WTC11 (cell line): ENCODE results near the gene ZNF774. TPM values are rescaled to one million over a fixed set of nuclear protein-coding genes. Genes with fewer than 3 reads are reported as not detected.

Source experiments
- ATAC-seq: fragments of 200-7000 bp; cut with Tn5 transposase; 2 replicates; pipeline ENCODE4 v1.10.0; 2021; ENCODE audit warnings: mild to moderate bottlenecking, moderate library complexity
- CTCF ChIA-PET: fragments of 300-600 bp; sonication (Branson Sonifier 250); formaldehyde crosslinking; loops from one replicate; lab custom pipeline; 2021; ENCODE audit warnings: antibody characterized with exemption; lab: Charles Lee
- POLR2A ChIA-PET: fragments of 350-600 bp; sonication (Branson Sonifier 250); formaldehyde crosslinking; loops from one replicate; lab custom pipeline; 2021; ENCODE audit warnings: antibody characterized with exemption; lab: Charles Lee
- DNase-seq: peaks from one replicate; pipeline ENCODE4 v3.0.0; 2021; ENCODE audit warnings: low spot score
- H3K27ac Mint-ChIP-seq: 2 replicates; pipeline ENCODE4 v1.8.0; 2021; ENCODE audit warnings: mixed read lengths
- H3K27me3 Mint-ChIP-seq: 2 replicates; pipeline ENCODE4 v1.8.0; 2021; ENCODE audit warnings: low read depth, mild to moderate bottlenecking, moderate library complexity, mixed read lengths
- H3K36me3 Mint-ChIP-seq: 2 replicates; pipeline ENCODE4 v1.8.0; 2021; ENCODE audit warnings: mixed read lengths
- H3K4me1 Mint-ChIP-seq: 2 replicates; pipeline ENCODE4 v1.8.0; 2022; ENCODE audit warnings: mixed read lengths
- H3K4me3 Mint-ChIP-seq: 2 replicates; pipeline ENCODE4 v1.8.0; 2021; ENCODE audit warnings: mild to moderate bottlenecking, moderate library complexity, mixed read lengths
- H3K9me3 Mint-ChIP-seq: 2 replicates; pipeline ENCODE4 v1.8.0; 2021; ENCODE audit warnings: mixed read lengths
- ATF1 ChIP-seq: sonication (generic); formaldehyde crosslinking; IDR thresholded peaks from 2 replicates; pipeline ENCODE4 v1.8.1; 2023; ENCODE audit warnings: mild to moderate bottlenecking, moderate library complexity, missing genetic modification reagents
- ESRRA ChIP-seq: sonication (generic); formaldehyde crosslinking; IDR thresholded peaks from 2 replicates; pipeline ENCODE4 v1.8.1; 2022; ENCODE audit warnings: mild to moderate bottlenecking, missing genetic modification reagents, borderline replicate concordance
- ETV6 ChIP-seq: sonication (generic); formaldehyde crosslinking; IDR thresholded peaks from 2 replicates; pipeline ENCODE4 v1.8.1; 2022; ENCODE audit warnings: mild to moderate bottlenecking, missing genetic modification reagents
- FOXP1 ChIP-seq: sonication (generic); formaldehyde crosslinking; IDR thresholded peaks from 2 replicates; pipeline ENCODE4 v1.8.0; 2022; ENCODE audit warnings: missing genetic modification reagents, mild to moderate bottlenecking, moderate library complexity, borderline replicate concordance
- HMGA2 ChIP-seq: fragments of 250-450 bp; sonication (Bioruptor Pico); IDR thresholded peaks from 2 replicates; pipeline ENCODE4 v1.4.0; 2021; ENCODE audit warnings: mild to moderate bottlenecking, moderate library complexity
- IRF2 ChIP-seq: sonication (generic); formaldehyde crosslinking; IDR thresholded peaks from 2 replicates; pipeline ENCODE4 v1.8.0; 2022; ENCODE audit warnings: low read depth, missing genetic modification reagents, borderline replicate concordance
- NFATC4 ChIP-seq: fragments of 250-450 bp; sonication (Bioruptor Pico); IDR thresholded peaks from 2 replicates; pipeline ENCODE4 v1.9.0; 2021; ENCODE audit warnings: mild to moderate bottlenecking
- NR1H2 ChIP-seq: sonication (generic); formaldehyde crosslinking; IDR thresholded peaks from 2 replicates; pipeline ENCODE4 v1.9.0; 2021; ENCODE audit warnings: mild to moderate bottlenecking, moderate library complexity, missing genetic modification reagents
- NR2C2 ChIP-seq: sonication (generic); formaldehyde crosslinking; IDR thresholded peaks from 2 replicates; pipeline ENCODE4 v1.8.0; 2022; ENCODE audit warnings: mild to moderate bottlenecking, missing genetic modification reagents
- NR3C1 ChIP-seq: sonication (generic); formaldehyde crosslinking; conservative IDR thresholded peaks from 2 replicates; pipeline ENCODE4 v1.8.1; 2023; ENCODE audit warnings: low read depth, mild to moderate bottlenecking, missing genetic modification reagents
- SMAD4 ChIP-seq: sonication (generic); formaldehyde crosslinking; IDR thresholded peaks from 2 replicates; pipeline ENCODE4 v1.8.0; 2022; ENCODE audit warnings: mild to moderate bottlenecking, missing genetic modification reagents
- TCF7 ChIP-seq: sonication (generic); formaldehyde crosslinking; IDR thresholded peaks from 2 replicates; pipeline ENCODE4 v1.8.0; 2022; ENCODE audit warnings: mild to moderate bottlenecking, low read depth, missing genetic modification reagents, moderate library complexity
- ZBTB21 ChIP-seq: sonication (generic); formaldehyde crosslinking; IDR thresholded peaks from 2 replicates; pipeline ENCODE4 v1.8.1; 2023; ENCODE audit warnings: mild to moderate bottlenecking, missing genetic modification reagents, borderline replicate concordance
- ZNF138 ChIP-seq: sonication (generic); formaldehyde crosslinking; conservative IDR thresholded peaks from 2 replicates; pipeline ENCODE4 v1.8.1; 2022; ENCODE audit warnings: mild to moderate bottlenecking, moderate library complexity, missing genetic modification reagents
- ZNF232 ChIP-seq: sonication (generic); formaldehyde crosslinking; IDR thresholded peaks from 2 replicates; pipeline ENCODE4 v1.8.0; 2022; ENCODE audit warnings: mild to moderate bottlenecking, missing genetic modification reagents
- ZNF416 ChIP-seq: fragments of 250-450 bp; sonication (Bioruptor Pico); IDR thresholded peaks from 2 replicates; pipeline ENCODE4 v1.9.0; 2021; ENCODE audit warnings: mild to moderate bottlenecking, inconsistent platforms
- total RNA-seq: library from RNA; stranded (reverse); gene quantifications from 3 replicates; pipeline ENCODE4 v1.2.3, GENCODE V29; 2021
- TF ChIP-seq, protein P1 (sequence below): sonication (generic); formaldehyde crosslinking; IDR thresholded peaks from 2 replicates; pipeline ENCODE4 v1.8.0; 2022; ENCODE audit warnings: mild to moderate bottlenecking, missing genetic modification reagents
- TF ChIP-seq, protein P2 (sequence below): sonication (generic); formaldehyde crosslinking; IDR thresholded peaks from 2 replicates; pipeline ENCODE4 v1.8.0; 2023; ENCODE audit warnings: missing genetic modification reagents
- TF ChIP-seq, protein P3 (sequence below): sonication (generic); formaldehyde crosslinking; IDR thresholded peaks from 2 replicates; pipeline ENCODE4 v1.8.0; 2023; ENCODE audit warnings: mild to moderate bottlenecking, missing genetic modification reagents
- TF ChIP-seq, protein P4 (sequence below): sonication (generic); formaldehyde crosslinking; IDR thresholded peaks from 2 replicates; pipeline ENCODE4 v1.8.1; 2023; ENCODE audit warnings: mild to moderate bottlenecking, missing genetic modification reagents
- TF ChIP-seq, protein P5 (sequence below): fragments of 250-450 bp; sonication (Bioruptor Pico); IDR thresholded peaks from 2 replicates; pipeline ENCODE4 v1.9.0; 2021; ENCODE audit warnings: moderate library complexity, mild to moderate bottlenecking, inconsistent platforms, borderline replicate concordance

Gene ZNF774
- total RNA-seq, 1 experiment from 2014 or later, result 2.6 TPM

DNA sequence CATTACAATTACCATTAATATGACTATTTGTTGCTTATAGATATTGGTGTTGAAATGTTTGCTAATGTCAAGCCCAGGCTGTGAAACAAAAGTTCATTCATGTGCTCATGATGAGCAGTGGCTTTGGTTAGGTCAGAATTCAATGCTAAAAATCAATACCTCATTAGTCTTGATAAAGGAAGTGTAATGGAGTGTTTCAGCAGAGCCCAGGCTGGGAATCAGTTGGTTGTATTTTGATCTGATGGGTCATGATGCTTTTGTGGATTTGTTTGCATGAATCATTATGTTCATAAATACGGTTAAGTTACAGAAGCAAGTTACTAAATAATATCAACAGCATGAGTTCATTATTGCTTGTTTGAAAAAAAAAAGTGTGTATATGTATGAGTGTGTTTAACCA lies 13.6 kb upstream of the ZNF774 start:
- ChIA-PET CTCF (interaction anchor here (1.2 to 2.8 kb wide), 2 partner anchors 18 to 19 kb away, joined by 4 to 8 read pairs; no protein-coding TSS in a partner anchor), POLR2A (no interaction called here)
- Mint-ChIP-seq H3K36me3 (no peaks in the 10 kb centered on the region), H3K27me3 (no peaks in the 10 kb centered on the region), H3K4me1 (no peaks in the 10 kb centered on the region), H3K9me3 (no peaks in the 10 kb centered on the region), H3K4me3 (no peak overlapping the region), H3K27ac (no peak overlapping the region)
- ATAC-seq (no peak), DNase-seq (no peak)
- TF ChIP-seq ZBTB21 (CRISPR knock-in tag), result no peak
- no peak for TF ChIP-seq TCF7 (CRISPR knock-in tag)

DNA sequence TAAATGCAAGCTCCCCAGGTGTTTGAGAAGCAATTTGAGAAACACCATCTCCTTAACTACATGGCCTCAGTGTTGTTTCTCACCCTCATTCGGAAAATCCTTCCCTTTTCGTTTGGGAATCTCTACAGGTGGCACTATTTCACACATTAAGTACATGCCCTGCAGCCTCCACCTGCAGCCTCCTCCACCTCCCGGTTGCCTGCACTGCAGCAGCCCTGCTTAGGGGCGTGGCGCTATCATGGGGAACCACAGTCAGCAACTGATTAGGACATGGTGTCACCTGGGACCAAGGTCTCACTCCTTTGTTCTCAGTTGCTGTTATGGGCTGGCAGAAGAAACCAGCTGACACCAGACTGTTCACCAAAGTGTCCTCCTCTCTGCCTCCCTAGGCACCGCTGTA lies 11.7 kb upstream of the ZNF774 start:
- POLR2A ChIA-PET, result no interaction called here
- no peaks in the 10 kb centered on the region for H3K4me1 Mint-ChIP-seq
- no peaks in the 10 kb centered on the region for H3K9me3 Mint-ChIP-seq
- H3K36me3 Mint-ChIP-seq, result no peaks in the 10 kb centered on the region
- TF ChIP-seq, protein P1, sequence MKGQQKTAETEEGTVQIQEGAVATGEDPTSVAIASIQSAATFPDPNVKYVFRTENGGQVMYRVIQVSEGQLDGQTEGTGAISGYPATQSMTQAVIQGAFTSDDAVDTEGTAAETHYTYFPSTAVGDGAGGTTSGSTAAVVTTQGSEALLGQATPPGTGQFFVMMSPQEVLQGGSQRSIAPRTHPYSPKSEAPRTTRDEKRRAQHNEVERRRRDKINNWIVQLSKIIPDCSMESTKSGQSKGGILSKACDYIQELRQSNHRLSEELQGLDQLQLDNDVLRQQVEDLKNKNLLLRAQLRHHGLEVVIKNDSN (CRISPR knock-in tag), result no peak
- TF ChIP-seq ZNF416 (no peak), HMGA2 (CRISPR knock-in tag) (no peak), NR1H2 (CRISPR knock-in tag) (no peak), IRF2 (CRISPR knock-in tag) (no peak), ZNF138 (CRISPR knock-in tag) (no peak), ETV6 (no peak), ATF1 (CRISPR knock-in tag) (no peak)
- no peak overlapping the region for H3K27ac Mint-ChIP-seq
- ATAC-seq, result peak; percentile 87
- no peaks in the 10 kb centered on the region for H3K27me3 Mint-ChIP-seq
- peak; percentile 45 for DNase-seq
- no peak overlapping the region for H3K4me3 Mint-ChIP-seq
- CTCF ChIA-PET, result interaction anchor here (1.7 kb wide), 1 partner anchor 20 kb away, joined by 5 read pairs; no protein-coding TSS in a partner anchor

DNA sequence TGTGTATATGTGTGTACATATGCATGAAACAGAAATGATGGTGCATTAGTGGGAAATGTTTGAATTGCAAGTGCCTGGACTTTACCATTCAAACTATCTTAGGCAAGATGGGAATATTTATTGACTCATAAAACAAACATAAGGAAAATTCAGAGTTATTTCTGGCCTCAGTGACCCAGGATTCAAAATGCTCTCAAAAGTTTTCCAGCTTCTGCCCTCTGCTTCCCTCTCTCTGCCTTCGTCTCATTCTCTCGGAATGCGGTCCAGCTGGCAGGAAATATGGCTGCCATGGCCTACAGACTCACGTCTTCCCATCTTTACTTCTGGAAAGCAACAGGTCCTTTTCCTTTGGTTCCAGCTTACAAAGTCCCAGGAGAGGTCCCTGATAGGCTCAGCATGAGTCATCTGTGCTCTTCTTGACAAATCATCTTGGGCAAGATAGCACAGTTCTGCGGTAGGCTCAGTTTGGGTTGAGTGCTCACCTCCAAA lies 8.7 kb upstream of the ZNF774 start:
- Mint-ChIP-seq H3K4me3 (no peak overlapping the region), H3K27ac (no peak overlapping the region), H3K4me1 (no peaks in the 10 kb centered on the region), H3K36me3 (no peaks in the 10 kb centered on the region), H3K9me3 (no peaks in the 10 kb centered on the region), H3K27me3 (no peaks in the 10 kb centered on the region)
- ChIA-PET CTCF (no interaction called here), POLR2A (no interaction called here)
- DNase-seq (no peak), ATAC-seq (no peak)
- TF ChIP-seq, protein P2, sequence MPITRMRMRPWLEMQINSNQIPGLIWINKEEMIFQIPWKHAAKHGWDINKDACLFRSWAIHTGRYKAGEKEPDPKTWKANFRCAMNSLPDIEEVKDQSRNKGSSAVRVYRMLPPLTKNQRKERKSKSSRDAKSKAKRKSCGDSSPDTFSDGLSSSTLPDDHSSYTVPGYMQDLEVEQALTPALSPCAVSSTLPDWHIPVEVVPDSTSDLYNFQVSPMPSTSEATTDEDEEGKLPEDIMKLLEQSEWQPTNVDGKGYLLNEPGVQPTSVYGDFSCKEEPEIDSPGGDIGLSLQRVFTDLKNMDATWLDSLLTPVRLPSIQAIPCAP (CRISPR knock-in tag), result no peak
- TF ChIP-seq NR2C2 (CRISPR knock-in tag), result no peak

DNA sequence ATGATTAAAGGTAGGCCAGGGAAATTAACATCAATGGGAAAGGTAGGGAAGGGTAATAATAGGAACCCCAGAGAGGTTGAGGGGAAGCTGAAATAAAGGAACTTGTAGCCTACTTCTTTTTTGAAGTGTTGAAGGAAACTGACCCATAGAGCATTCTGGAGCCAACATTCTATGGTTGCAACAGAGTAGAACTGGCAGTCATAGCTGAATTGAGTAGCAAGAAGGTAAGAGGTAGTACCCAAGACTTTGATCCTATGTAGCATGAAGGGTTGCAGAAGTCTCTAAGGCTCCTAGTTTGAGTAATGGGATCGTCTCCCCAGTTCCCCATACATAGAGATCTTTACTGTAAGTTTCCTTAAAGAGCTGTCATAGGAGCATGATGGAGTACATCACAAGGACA lies 7.4 kb upstream of the ZNF774 start:
- Mint-ChIP-seq H3K27ac (no peak overlapping the region), H3K9me3 (no peaks in the 10 kb centered on the region), H3K4me1 (no peaks in the 10 kb centered on the region), H3K4me3 (no peak overlapping the region), H3K27me3 (no peaks in the 10 kb centered on the region), H3K36me3 (no peaks in the 10 kb centered on the region)
- ChIA-PET CTCF (no interaction called here), POLR2A (no interaction called here)
- DNase-seq, result no peak
- no peak for ATAC-seq
- no peak for TF ChIP-seq SMAD4 (CRISPR knock-in tag)
- no peak for TF ChIP-seq FOXP1 (CRISPR knock-in tag)
- TF ChIP-seq, protein P3, sequence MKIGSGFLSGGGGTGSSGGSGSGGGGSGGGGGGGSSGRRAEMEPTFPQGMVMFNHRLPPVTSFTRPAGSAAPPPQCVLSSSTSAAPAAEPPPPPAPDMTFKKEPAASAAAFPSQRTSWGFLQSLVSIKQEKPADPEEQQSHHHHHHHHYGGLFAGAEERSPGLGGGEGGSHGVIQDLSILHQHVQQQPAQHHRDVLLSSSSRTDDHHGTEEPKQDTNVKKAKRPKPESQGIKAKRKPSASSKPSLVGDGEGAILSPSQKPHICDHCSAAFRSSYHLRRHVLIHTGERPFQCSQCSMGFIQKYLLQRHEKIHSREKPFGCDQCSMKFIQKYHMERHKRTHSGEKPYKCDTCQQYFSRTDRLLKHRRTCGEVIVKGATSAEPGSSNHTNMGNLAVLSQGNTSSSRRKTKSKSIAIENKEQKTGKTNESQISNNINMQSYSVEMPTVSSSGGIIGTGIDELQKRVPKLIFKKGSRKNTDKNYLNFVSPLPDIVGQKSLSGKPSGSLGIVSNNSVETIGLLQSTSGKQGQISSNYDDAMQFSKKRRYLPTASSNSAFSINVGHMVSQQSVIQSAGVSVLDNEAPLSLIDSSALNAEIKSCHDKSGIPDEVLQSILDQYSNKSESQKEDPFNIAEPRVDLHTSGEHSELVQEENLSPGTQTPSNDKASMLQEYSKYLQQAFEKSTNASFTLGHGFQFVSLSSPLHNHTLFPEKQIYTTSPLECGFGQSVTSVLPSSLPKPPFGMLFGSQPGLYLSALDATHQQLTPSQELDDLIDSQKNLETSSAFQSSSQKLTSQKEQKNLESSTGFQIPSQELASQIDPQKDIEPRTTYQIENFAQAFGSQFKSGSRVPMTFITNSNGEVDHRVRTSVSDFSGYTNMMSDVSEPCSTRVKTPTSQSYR (CRISPR knock-in tag), result no peak
- TF ChIP-seq NR1H2 (CRISPR knock-in tag), result no peak
- no peak for TF ChIP-seq IRF2 (CRISPR knock-in tag)
- TF ChIP-seq, protein P4, sequence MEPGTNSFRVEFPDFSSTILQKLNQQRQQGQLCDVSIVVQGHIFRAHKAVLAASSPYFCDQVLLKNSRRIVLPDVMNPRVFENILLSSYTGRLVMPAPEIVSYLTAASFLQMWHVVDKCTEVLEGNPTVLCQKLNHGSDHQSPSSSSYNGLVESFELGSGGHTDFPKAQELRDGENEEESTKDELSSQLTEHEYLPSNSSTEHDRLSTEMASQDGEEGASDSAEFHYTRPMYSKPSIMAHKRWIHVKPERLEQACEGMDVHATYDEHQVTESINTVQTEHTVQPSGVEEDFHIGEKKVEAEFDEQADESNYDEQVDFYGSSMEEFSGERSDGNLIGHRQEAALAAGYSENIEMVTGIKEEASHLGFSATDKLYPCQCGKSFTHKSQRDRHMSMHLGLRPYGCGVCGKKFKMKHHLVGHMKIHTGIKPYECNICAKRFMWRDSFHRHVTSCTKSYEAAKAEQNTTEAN (CRISPR knock-in tag), result no peak
- TF ChIP-seq NR3C1 (CRISPR knock-in tag), result no peak
- TF ChIP-seq ZNF232 (CRISPR knock-in tag), result no peak
- TF ChIP-seq ESRRA (CRISPR knock-in tag), result no peak
- TF ChIP-seq, protein P5, sequence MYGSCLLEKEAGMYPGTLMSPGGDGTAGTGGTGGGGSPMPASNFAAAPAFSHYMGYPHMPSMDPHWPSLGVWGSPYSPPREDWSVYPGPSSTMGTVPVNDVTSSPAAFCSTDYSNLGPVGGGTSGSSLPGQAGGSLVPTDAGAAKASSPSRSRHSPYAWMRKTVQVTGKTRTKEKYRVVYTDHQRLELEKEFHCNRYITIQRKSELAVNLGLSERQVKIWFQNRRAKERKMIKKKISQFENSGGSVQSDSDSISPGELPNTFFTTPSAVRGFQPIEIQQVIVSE (CRISPR knock-in tag), result no peak
- TF ChIP-seq, protein P1 (CRISPR knock-in tag), result no peak
- TF ChIP-seq ZBTB21 (CRISPR knock-in tag), result no peak
- no peak for TF ChIP-seq NFATC4 (CRISPR knock-in tag)
